KMS-11 (cell line): ENCODE data around the gene LIPT1.
A peak's percentile ranks its signal among the peaks of the same experiment; 100 is the strongest.
"Not testable (repeated sequence)": the region's sequence is repeated elsewhere in the genome, so short reads cannot be mapped to it uniquely, and the experiment has no call there.

Experiments
- H2AFZ ChIP-seq: fragments of 200-600 bp; sonication (generic); 2 replicates; pipeline ENCODE4 v1.6.1; 2016; ENCODE audit warnings: antibody characterized with exemption, mixed run types, low read depth
- H3K27ac ChIP-seq: fragments of 200-600 bp; sonication (generic); 2 replicates; pipeline ENCODE4 v1.6.1; 2016; ENCODE audit warnings: mild to moderate bottlenecking, mixed run types
- H3K27me3 ChIP-seq: fragments of 200-600 bp; sonication (generic); 2 replicates; pipeline ENCODE4 v1.6.1; 2017; ENCODE audit warnings: mild to moderate bottlenecking, low read depth, mixed run types, moderate library complexity; ENCODE audit not compliant: insufficient read depth
- H3K36me3 ChIP-seq: fragments of 200-600 bp; sonication (generic); 2 replicates; pipeline ENCODE4 v1.6.1; 2017; ENCODE audit warnings: mild to moderate bottlenecking, mixed run types; ENCODE audit not compliant: insufficient read depth
- H3K4me1 ChIP-seq: fragments of 200-600 bp; sonication (generic); 2 replicates; pipeline ENCODE4 v1.6.1; 2016; ENCODE audit warnings: mild to moderate bottlenecking, low read depth, mixed run types; ENCODE audit not compliant: poor library complexity, severe bottlenecking
- H3K4me2 ChIP-seq: fragments of 200-600 bp; sonication (generic); 2 replicates; pipeline ENCODE4 v1.7.0; 2016; ENCODE audit warnings: mild to moderate bottlenecking, mixed run types
- H3K4me3 ChIP-seq: fragments of 200-600 bp; sonication (generic); IDR thresholded peaks from 2 replicates; pipeline ENCODE4 v1.6.1; 2017; ENCODE audit warnings: low read depth, low read length, mixed read lengths; ENCODE audit not compliant: insufficient read depth
- H3K79me2 ChIP-seq: fragments of 200-600 bp; sonication (generic); 2 replicates; pipeline ENCODE4 v1.6.1; 2016; ENCODE audit warnings: low read depth, mixed run types; ENCODE audit not compliant: insufficient read depth
- H3K9ac ChIP-seq: fragments of 200-600 bp; sonication (generic); 2 replicates; pipeline ENCODE4 v1.6.1; 2016; ENCODE audit warnings: mild to moderate bottlenecking, mixed run types
- H4K20me1 ChIP-seq: fragments of 200-600 bp; sonication (generic); 2 replicates; pipeline ENCODE4 v1.6.1; 2016; ENCODE audit warnings: mild to moderate bottlenecking, mixed run types; ENCODE audit not compliant: insufficient read depth
- CTCF ChIP-seq: fragments of 200-600 bp; sonication (generic); conservative IDR thresholded peaks from 2 replicates; pipeline ENCODE4 v1.6.1; 2017; ENCODE audit warnings: low read depth, mild to moderate bottlenecking, antibody characterized with exemption, low read length, moderate library complexity, mixed read lengths

The LIPT1 gene

GRCh38 chr2:99112617-99113016, 42.1 kb upstream of the LIPT1 start:
- Histone ChIP-seq H2AFZ (no peak overlapping the region), H3K4me1 (no peaks in the 10 kb centered on the region), H3K4me2 (no peak overlapping the region), H3K4me3 (no peak overlapping the region), H3K9ac (no peak overlapping the region), H3K79me2 (no peaks in the 10 kb centered on the region), H4K20me1 (no peaks in the 10 kb centered on the region), H3K36me3 (no peaks in the 10 kb centered on the region), H3K27ac (no peak overlapping the region), H3K27me3 (no peaks in the 10 kb centered on the region)
- no peak for TF ChIP-seq CTCF

- H4K20me1 ChIP-seq: no peaks in the 10 kb centered on the region
- no peak overlapping the region for H2AFZ ChIP-seq
- H3K4me1 ChIP-seq: no peaks in the 10 kb centered on the region
- H3K4me3 ChIP-seq: no peak overlapping the region
- no peaks in the 10 kb centered on the region for H3K27me3 ChIP-seq
- H3K9ac ChIP-seq: no peak overlapping the region
- H3K4me2 ChIP-seq: no peak overlapping the region
- H3K36me3 ChIP-seq: no peaks in the 10 kb centered on the region
- no peaks in the 10 kb centered on the region for H3K79me2 ChIP-seq
- no peak for TF ChIP-seq CTCF
- no peak overlapping the region for H3K27ac ChIP-seq
Measured at GRCh38 chr2:99127981-99128380, 26.8 kb upstream of the LIPT1 start.

- not testable (repeated sequence) for H3K4me3 ChIP-seq, H3K9ac ChIP-seq, H3K27ac ChIP-seq, H3K4me1 ChIP-seq, H4K20me1 ChIP-seq, H3K36me3 ChIP-seq, H2AFZ ChIP-seq, H3K79me2 ChIP-seq, H3K27me3 ChIP-seq, H3K4me2 ChIP-seq
Measured at GRCh38 chr2:99135044-99135556, 19.7 kb upstream of the LIPT1 start.

DNA sequence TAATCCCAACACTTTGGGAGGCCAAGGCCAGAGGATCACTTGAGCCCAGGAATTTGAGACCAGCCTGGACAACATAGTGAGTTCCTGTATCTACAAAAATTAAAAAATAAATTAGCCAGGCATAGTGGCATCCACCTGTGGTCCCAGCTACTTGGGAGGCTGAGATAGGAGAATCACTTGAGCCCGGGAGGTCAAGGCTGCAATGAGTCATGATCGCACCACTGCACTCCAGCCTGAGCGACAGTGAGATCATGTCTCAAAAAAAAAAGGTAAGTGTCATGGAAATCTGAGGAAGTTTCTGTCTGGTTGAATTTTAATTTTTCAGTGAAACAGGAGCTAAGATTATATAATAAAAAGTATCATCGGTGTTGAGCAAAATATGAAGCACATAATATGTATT, 15.8 kb upstream of the LIPT1 start:
- Histone ChIP-seq H2AFZ (no peak overlapping the region), H3K4me3 (no peak overlapping the region), H4K20me1 (no peaks in the 10 kb centered on the region), H3K4me1 (peaks cover 20% of the 10 kb centered on the region), H3K27me3 (no peaks in the 10 kb centered on the region), H3K27ac (no peak overlapping the region), H3K9ac (no peak overlapping the region), H3K79me2 (no peaks in the 10 kb centered on the region), H3K36me3 (no peaks in the 10 kb centered on the region), H3K4me2 (no peak overlapping the region)
- no peak for TF ChIP-seq CTCF

DNA sequence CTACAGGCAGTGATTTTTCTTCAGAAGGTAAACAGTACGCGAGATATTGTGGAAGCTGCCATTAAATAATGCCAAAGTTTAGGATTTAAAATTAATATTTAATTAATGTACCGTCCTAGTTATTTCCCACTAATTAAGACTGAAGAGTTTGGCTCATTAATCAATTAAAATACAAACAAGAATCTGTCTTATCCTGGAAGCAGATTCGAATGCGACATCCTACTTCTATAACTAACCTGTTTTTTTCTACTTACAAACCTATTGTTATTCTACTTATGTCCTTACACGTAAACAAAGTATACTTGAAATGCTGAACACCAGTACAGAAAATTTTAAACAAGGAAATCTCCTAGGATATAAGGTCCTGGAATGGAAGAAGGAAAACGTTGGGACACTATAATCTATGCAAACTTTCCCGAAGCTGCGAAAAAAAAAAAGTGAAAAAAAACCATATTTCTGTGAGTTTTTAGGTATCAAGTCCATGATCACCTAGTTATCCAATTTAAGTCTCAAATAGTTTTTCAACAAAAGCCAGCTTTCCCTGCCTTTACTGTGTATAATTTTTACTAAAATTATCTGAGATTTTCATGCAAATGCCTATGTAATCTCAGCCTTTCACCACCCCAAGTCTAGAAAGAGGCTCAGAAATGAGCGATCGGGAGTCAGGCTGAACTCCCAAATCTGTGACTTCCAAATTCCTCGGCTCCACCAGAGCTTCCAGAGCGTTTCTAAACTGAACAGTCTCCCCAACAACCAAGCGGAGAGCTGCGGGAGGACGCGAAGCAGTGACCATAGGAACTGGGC, 14.5 kb upstream of the LIPT1 start:
- Histone ChIP-seq H3K27me3 (no peaks in the 10 kb centered on the region), H3K36me3 (no peaks in the 10 kb centered on the region), H3K4me2 (peak overlapping the region; percentile 64), H2AFZ (peak overlapping the region; percentile 77), H4K20me1 (no peaks in the 10 kb centered on the region), H3K27ac (no peak overlapping the region), H3K4me1 (peaks cover 20% of the 10 kb centered on the region), H3K79me2 (no peaks in the 10 kb centered on the region), H3K4me3 (no peak overlapping the region), H3K9ac (peak overlapping the region; percentile 50; the same call in 1 of the 2 replicates)
- TF ChIP-seq CTCF: no peak
